Measurements from ENCODE around the gene DLGAP4.

Gene DLGAP4

GRCh38 chr20:36391955-36392354 is 85.8 kb downstream of the DLGAP4 start:
- H3K27me3 ChIP-seq (ENCODE audit: insufficient read depth, poor library complexity, severe bottlenecking), result no peaks in the 10 kb centered on the region
- no peak for TF ChIP-seq CTCF (IDR thresholded peaks at IDR 0.05; ENCODE audit: insufficient read depth, low read length)
- no peak for TF ChIP-seq POLR2AphosphoS5 (IDR thresholded peaks at IDR 0.05; ENCODE audit: low read depth)
- TF ChIP-seq SPI1 (IDR thresholded peaks at IDR 0.05; ENCODE audit: borderline replicate concordance, low read depth), result no peak
- TF ChIP-seq GABPA (IDR thresholded peaks at IDR 0.05; ENCODE audit: low read depth), result no peak
- TF ChIP-seq REST (IDR thresholded peaks at IDR 0.05; ENCODE audit: insufficient replicate concordance, low read depth), result no peak
- no peak overlapping the region for H3K4me3 ChIP-seq (replicated peaks; ENCODE audit: insufficient read depth, low read length)
- H3K27ac ChIP-seq (replicated peaks), result no peak overlapping the region
- DNase-seq (ENCODE audit: low read depth in 1 of 2, low spot score in 1 of 2), result no peak

GRCh38 chr20:36392989-36393388 is 86.8 kb downstream of the DLGAP4 start:
- no peak for DNase-seq (ENCODE audit: low read depth in 1 of 2, low spot score in 1 of 2)
- H3K27ac ChIP-seq (replicated peaks), result no peak overlapping the region
- TF ChIP-seq REST (IDR thresholded peaks at IDR 0.05; ENCODE audit: insufficient replicate concordance, low read depth) (no peak), SPI1 (IDR thresholded peaks at IDR 0.05; ENCODE audit: borderline replicate concordance, low read depth) (no peak)
- no peaks in the 10 kb centered on the region for H3K27me3 ChIP-seq (ENCODE audit: insufficient read depth, poor library complexity, severe bottlenecking)
- no peak overlapping the region for H3K4me3 ChIP-seq (replicated peaks; ENCODE audit: insufficient read depth, low read length)

GRCh38 chr20:36394340-36394965 is 88.3 kb downstream of the DLGAP4 start:
- DNase-seq (ENCODE audit: low read depth in 1 of 2, low spot score in 1 of 2), result no peak
- Histone ChIP-seq H3K4me3 (replicated peaks; ENCODE audit: insufficient read depth, low read length) (no peak overlapping the region), H3K27me3 (ENCODE audit: insufficient read depth, poor library complexity, severe bottlenecking) (peaks cover 3% of the 10 kb centered on the region), H3K27ac (replicated peaks) (no peak overlapping the region)
- TF ChIP-seq POLR2AphosphoS5 (IDR thresholded peaks at IDR 0.05; ENCODE audit: low read depth) (no peak), CTCF (IDR thresholded peaks at IDR 0.05; ENCODE audit: insufficient read depth, low read length) (no peak), REST (IDR thresholded peaks at IDR 0.05; ENCODE audit: insufficient replicate concordance, low read depth) (no peak), GABPA (IDR thresholded peaks at IDR 0.05; ENCODE audit: low read depth) (no peak), SPI1 (IDR thresholded peaks at IDR 0.05; ENCODE audit: borderline replicate concordance, low read depth) (no peak)
